ENCODE data around the gene TIMP3. TPM values are rescaled to one million over a fixed set of nuclear protein-coding genes. Genes with fewer than 3 reads are reported as not detected.
A peak's percentile ranks its signal among the peaks of the same experiment; 100 is the strongest.
"Not testable (repeated sequence)": the region's sequence is repeated elsewhere in the genome, so short reads cannot be mapped to it uniquely, and the experiment has no call there.

The TIMP3 gene
- total RNA-seq, result 11.5 TPM

DNA sequence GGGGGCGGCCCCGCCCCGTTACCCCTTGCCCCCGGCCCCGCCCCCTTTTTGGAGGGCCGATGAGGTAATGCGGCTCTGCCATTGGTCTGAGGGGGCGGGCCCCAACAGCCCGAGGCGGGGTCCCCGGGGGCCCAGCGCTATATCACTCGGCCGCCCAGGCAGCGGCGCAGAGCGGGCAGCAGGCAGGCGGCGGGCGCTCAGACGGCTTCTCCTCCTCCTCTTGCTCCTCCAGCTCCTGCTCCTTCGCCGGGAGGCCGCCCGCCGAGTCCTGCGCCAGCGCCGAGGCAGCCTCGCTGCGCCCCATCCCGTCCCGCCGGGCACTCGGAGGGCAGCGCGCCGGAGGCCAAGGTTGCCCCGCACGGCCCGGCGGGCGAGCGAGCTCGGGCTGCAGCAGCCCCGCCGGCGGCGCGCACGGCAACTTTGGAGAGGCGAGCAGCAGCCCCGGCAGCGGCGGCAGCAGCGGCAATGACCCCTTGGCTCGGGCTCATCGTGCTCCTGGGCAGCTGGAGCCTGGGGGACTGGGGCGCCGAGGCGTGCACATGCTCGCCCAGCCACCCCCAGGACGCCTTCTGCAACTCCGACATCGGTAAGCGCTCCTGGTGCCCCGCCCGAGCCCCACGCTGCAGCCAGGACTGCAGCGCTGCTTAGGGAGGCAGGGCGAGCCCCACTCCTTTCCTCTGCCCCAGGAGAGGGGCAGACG is at the start of gene TIMP3:
TIMP3 (plus strand) TSS at position 169 of the 700 bp plus-strand sequence; CDS start at position 466, 297 bp downstream.
- peak; percentile 25 for DNase-seq

DNA sequence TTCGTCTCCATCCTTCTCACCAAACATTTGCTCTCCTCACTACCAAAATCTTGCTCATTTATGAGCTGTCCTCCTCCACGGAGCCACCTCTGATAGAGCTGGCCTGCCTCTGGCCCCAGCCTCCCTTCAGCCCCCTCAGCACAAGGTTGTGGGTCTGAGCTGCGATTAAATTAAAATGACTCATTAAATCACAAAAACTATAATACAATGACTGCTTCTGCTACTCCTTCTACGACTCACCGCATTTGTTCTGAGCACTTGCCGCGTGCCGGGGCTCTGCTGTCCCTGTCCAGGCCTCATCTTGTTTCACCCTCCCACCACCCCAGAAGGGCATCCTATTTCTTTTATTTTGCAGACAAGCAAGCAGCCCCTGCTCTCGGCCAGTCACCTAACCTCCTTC is 49.2 kb upstream of the TIMP3 start:
- DNase-seq, result no peak

DNA sequence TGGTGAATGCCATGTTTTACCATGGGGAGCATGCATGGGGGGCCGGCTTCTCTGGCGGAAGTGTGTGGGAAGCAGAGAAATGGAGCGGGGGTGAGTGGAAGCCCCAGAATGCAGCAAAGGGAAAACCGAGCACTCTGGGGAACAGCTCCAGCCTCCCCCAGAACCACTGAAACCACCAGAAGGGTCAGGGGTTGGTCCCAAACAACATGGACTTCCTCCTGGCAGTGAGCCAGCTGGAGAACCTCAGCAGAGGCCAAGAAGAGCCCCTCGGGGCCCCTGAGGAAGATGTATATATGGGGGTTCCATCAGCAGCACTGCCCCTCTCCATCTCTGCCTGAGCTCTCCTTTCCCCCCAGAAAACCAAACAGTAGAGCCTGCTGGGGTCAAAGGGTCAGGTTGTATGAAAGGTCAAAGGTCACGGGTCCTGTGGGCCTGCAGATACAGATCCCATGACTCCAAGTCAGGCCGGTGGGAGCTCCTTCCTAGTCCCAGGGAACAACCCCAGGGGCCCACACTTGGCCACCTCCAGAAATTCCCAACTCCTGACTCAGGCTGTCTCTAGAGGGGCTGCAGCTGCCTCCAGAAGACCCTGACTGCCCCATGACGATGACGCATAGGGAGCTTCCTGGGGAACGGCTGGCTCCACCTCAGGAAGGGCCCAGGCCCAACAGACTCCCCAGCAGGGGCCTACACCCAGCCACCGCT is 48.5 kb upstream of the TIMP3 start:
- no peak for DNase-seq

- DNase-seq, result no peak
These were observed 47.9 kb upstream of the TIMP3 start for GRCh38 chr22:32753591-32753990.

- DNase-seq, result no peak
These were observed 47.0 kb upstream of the TIMP3 start for GRCh38 chr22:32754413-32755041.

GRCh38 chr22:32757086-32757762 is 44.3 kb upstream of the TIMP3 start:
- DNase-seq, result not testable (repeated sequence)

- DNase-seq, result no peak
These were observed 42.6 kb upstream of the TIMP3 start for GRCh38 chr22:32758866-32759385.

DNA sequence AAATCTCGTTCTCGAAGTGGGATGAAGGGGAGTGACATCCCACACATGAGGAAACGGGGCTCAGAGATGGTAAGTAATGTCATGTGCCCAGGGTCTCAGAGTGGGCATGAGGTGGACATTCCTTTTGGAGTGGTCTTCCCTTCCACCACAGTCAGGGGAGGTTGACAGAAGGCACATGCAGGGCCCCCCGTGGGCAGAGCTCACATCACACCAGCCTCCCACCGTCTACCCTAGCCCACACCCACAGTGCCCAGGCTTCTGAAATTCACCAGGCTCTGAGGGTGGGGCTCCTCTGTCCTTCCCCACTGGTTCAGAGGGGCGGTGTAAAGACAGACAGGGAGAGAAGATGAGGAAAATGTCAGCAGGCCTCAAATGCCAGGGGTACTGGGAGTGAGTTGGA is 41.1 kb upstream of the TIMP3 start:
- DNase-seq, result no peak

DNA sequence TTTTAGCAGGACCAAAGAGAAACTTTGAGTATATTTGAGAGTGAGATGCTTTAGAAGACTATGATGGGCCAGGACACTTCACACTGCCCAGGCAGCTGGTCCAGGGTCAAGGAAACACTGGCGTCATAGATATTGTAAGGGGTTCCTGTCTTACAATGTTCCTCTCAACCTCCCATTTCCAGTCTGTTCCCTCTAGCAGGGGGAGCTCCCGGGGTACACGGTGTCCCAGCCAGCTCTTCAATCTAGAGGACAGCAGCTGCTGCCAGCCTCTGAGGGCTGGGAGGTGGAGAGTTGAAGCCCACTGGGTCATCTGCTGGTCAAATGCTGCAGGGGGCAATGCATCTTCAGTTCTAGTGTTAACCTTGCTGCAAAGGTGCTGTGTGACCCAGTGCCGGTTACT is 40.7 kb upstream of the TIMP3 start:
- no peak for DNase-seq

DNA sequence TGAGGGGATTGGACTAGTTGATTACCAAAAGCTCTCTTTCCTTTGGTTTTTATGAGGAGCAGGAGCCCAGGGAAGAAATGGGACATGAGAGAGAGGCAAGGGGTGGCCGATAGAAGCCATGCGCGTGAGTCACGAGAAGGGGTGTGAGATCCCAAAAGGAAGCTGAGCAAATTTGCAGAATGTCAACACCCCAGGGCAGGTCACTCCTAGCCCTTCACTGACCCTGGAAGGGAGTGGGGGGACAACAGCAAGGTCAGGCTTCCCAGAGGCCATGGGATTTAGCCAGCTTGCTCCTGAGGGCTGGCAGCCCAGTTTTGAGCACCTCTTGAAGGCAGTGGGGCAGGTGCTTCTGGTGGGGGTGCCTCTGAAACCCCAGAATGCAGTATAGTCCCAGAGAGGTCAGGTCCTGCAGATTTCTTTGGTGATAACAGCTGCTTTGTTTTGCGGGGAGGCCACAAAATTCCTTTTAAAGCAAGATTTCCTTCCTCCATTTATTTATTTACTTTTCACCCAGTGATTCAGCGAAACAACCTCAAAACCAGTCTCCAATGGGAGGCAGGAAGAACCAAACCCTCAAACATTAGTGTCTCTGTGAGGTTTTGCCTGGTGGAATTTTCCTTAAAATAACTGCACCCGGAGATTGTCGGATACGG is 40.1 kb upstream of the TIMP3 start:
- DNase-seq, result no peak

DNA sequence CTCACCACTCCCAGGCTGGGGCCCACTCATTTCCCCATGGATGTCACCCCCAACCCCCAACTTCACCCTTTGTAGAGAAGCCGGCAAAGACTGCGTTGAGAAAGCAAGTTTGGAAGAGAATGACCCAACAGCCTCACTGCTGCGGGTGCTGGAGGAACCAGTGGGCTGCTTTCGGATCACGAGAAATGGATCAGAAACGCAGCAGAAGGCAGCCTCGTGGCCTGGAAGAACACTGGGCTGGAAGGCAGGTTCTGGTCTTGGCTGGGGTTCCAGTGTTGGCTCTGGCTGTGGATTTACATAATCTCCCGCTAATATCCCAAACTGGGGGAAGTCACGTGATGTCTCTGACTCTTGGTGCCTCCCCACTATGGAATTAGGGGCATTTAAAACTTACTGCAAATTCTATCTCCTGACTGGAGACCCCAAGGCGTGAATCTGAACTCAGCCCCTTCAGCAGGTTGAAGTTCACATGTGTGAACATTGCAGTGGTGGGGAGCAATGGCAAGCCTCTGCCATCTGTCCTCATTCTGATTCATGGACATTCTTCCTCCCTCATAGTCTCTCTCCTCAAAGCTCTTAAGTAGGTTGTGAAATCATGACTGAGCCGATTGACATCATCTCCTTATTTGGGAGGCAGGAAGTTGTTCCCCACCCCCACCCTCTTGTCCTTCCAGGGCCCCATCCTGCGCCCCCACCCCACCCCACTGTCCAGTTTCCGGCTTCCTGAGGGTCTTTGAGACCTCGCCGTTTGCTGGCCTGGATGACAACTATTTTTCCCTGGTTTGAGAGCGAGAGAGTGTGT is 37.0 kb upstream of the TIMP3 start:
- DNase-seq, result no peak

DNA sequence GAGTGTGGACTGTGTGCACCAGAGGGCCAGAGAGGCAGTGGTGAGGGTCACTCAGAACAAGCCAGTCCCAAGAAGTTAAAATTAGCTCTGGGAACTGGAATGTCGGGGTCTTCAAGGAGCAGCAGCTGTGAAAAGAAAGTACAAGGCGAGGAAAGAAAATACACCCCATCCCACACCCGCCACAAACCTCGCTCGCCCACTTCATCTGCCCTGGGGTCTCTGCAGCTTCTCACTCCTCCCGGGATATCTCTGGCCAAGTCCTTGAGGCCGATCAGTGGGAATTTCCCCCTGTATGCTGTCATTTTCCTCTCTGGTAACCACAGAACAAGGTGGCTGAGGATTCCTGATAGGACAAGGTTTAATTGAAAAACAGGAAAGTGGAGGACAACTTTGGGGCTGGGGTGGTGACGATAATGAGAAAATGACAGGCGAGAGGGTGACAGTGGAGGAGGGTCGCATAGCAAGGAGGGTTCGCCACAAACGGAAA is 36.3 kb upstream of the TIMP3 start:
- DNase-seq, result no peak

GRCh38 chr22:32771756-32772155 is 29.7 kb upstream of the TIMP3 start:
- no peak for DNase-seq

DNA sequence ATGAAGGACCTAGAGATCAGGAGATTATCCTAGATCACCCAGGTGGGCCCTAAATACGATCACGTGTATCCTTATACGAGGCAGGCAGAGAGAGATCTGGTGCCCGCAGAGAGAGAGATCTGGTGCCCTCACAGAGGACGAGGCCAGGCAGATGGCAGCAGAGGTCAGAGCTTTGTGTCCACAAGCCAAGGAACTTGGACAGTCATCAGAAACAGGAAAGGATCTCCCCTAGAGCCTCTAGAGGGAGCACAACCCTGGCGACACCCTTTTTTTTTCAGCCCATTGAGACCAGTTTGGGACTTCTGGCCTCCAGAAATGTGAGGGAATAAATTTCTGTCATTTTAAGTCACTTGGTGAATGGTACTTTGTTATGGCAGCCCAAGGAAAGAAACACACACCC is 25.5 kb upstream of the TIMP3 start:
- no peak for DNase-seq

- DNase-seq, result no peak
These were observed 25.1 kb upstream of the TIMP3 start for GRCh38 chr22:32776397-32776796.

DNA sequence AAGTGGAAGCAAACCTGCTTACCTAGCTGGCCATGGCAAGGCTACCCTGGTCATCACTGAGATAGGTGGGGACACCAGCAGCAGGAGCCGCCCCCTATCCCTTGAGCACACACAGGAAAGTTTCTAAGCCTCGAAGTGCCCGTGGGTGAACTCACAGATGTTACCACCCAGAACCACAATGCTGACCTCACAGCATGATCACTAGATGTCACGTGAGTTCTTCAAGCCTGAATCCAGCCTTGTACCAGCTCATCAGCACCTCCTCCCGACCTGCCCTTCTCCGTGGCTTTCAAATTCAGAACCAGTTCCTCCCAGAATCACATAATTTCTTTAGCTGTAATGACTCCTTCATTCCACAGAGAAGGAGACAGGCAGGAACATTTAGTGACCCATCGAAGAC is 24.7 kb upstream of the TIMP3 start:
- no peak for DNase-seq

DNA sequence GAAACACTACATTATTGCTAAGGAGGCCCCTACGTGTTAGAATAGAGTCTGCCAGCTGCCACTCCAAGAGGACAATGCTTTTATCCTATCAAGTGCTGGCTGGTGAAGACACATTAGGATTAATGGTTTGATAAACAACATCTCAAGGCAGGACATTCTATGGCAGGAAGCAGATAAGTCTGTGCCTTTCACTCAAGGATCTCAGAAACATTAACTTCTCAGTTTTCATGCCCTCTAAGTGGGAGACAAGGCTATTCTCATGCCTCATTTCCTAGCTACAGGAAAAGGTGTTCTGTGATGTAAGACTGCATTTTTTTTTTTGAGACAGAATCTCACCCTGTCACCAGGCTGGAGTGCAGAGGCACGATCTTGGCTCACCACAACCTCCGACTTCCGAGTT is 23.5 kb upstream of the TIMP3 start:
- no peak for DNase-seq

- no peak for DNase-seq
These were observed 20.7 kb upstream of the TIMP3 start for GRCh38 chr22:32780726-32781310.

GRCh38 chr22:32781695-32782094 is 19.8 kb upstream of the TIMP3 start:
- no peak for DNase-seq

GRCh38 chr22:32785321-32786026 is 16.0 kb upstream of the TIMP3 start:
- no peak for DNase-seq
